ENCODE results near the gene IZUMO1.

GRCh38 chr19:48702701-48703100 lies 44.0 kb downstream of the IZUMO1 start:
- TF ChIP-seq EZH2 (IDR thresholded peaks at IDR 0.05; ENCODE audit: low read depth, low read length, severe bottlenecking) (no peak), CTCF (IDR thresholded peaks at IDR 0.05; ENCODE audit: control extremely low read depth in 1 of 3, insufficient read depth in 1 of 3, low read depth in 1 of 3, low read length in 3 of 3) (no peak)
